ENCODE results near the gene UCK1.

UCK1 gene

DNA sequence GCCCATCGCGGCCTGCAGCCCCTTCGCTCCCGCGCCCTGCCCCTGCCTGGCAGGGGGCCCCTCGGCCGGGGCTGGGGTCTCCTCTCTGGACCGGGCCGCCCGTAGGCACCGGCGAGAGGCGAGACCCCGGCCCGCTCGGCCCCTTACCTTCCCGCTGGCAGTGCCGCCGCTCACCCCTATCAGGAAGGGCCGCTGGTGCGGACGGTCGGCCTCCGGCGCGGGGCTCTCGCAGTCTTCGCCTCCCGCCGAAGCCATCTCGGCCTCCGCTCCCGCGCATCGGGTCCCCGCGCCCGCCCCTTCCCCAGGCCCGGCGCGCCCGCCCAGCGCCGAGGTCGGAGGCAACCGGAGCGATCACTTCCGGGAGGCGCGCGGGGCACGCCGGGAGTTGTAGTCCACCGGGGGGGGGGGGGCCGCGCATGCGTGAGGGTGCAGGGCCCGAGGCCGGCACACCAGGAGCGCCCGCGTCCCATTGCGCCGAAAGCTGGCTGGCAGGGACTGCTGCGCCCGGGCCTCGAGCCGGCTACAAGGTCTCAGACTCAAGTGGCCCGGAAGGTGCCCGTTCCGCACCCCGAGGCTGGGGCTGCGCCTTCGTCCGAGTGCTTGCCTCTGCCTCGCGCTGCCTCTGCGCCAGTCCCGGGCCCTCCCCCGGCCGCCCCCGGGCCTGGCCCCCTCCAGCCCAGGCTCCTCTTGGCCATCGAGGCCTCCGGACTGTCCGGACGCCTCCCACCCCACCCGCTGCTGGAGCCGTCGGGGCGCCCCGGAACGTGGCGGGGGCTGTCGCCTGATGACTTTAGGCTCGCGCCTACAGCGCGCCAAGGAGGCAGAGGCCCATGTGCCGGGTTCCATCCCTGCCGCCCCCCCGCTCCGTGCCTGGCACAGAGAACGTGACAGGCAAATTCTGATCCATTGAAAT is at the start of gene UCK1:
UCK1 (minus strand) TSS at position 344 of the 913 bp plus-strand sequence; CDS start at position 255, 89 bp downstream.
- peak; percentile 97 for DNase-seq

DNA sequence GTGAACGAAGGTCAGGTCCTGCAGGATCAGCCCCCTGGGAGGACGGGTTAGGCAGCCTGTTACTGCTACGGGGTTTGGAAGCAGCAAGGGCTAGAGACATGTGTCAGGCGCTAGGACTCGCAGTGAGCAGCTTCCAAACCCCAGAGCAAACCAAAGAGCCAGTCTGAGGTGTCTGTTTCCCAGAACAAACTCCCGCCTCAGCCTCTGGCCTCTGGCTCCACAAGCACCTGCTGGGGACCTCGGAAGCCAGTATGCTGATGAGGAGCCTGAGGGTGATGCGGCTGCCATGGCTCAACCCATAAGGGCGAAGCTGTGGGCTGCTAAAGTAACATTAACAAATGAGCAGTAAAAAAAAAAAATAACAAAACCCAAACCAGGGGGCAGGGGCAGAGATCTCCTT is 49.3 kb upstream of the UCK1 start:
- no peak for DNase-seq

GRCh38 chr9:131579789-131580211 is 48.7 kb upstream of the UCK1 start:
- no peak for DNase-seq

DNA sequence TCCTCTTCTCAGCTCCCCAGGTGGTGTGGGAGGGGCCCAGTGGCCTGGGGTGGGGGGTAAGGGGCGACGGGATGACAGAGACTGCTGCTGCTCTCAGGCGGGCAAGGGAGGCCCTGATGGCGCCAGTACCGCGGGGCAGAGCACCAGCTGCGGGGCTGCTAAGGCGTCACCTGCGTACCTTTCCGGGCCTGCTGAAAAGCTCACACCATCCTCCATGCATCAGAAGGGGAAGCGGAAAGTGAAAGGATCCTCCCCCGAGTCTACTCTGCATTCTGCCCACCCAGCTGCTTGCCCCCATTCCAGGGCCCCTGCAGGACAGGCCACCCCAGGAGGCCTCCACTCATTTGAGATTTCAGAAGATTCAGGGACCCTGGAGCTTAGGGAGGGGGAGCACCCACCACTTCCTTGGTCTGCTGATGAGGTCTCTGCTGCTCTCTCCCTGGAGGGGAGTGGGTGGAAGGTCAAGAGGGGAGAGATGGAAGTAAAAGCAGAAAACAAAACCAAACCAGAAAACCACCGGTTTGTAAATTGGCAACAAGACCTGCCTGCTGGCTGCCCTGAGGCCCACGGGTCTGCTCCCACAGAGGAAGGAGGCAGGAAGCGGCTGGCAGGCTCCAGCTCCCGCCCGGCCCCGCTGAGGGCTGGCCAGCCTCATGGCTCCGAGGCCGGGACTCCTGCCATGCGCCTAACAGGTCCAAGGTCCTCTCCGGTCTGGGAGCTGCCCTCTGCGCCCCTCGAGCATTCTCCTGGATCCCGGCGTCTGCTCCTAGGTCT is 47.9 kb upstream of the UCK1 start:
- no peak for DNase-seq

DNA sequence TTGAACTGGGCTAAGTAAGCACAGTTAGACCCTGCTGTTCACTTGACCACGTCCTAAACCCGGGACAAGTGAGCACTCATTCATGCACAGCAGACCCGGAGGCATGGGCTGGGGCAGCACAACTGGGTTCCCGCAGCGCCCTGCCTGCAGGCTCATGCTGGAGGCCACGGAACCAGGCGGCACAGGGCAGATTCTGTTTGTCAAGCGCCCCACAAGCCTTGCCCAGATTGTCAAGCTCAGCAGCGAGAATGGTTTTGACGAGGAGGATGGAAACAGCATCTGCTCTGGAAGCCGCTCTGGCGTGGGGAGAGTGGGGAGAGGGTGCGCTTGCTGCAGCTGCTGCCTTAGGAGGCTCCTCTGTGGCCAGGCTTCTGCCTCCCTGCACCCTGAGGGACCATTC is 47.0 kb upstream of the UCK1 start:
- DNase-seq: no peak

DNA sequence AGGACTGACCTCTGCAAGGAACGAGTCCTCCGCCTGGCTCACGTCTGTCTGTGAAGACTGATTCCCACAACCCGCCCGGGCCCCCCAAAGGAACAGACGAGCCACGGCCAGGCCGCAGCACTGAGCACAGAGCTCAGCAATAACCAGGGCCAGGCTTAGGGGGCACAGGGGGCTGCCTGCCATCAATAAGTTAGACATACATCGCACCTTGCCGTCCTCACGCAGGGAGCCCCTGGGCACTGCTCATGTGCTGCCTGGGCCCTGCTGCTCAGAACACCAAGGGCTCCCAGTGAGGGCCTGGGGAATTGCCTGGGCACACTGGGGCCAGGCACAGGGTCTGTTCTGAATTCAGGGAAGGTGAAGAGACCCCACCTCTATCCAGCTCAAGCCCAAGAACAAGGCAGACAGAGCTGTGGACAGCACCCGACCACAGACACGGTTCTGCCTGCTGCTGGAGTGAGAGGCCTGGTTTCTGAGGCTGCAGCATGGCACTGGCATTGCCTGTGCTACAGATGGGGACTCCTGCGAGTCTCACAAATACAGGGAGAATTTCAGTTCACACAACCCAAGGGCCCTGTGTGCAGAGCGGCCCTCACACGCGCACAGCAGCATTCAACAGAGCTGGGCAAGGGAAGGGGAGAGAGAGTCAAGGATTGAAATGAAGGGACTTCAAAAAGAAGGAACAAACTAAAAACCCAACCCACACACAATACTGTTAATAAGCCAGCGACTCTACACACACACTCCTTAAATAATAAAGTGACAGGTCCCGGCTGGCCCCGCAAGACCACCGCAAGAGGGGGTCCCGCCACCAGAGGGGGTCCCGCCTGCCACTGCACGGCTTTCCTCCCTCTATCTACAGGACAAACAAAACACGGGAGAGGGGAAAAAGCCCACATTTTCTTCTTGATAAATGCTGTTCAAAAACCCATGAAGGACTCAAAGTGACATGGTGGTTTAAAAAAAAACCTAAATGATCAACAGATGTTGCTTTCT is 46.2 kb upstream of the UCK1 start:
- no peak for DNase-seq

- no peak for DNase-seq
Observed at GRCh38 chr9:131575946-131576853, 45.1 kb upstream of the UCK1 start.

DNA sequence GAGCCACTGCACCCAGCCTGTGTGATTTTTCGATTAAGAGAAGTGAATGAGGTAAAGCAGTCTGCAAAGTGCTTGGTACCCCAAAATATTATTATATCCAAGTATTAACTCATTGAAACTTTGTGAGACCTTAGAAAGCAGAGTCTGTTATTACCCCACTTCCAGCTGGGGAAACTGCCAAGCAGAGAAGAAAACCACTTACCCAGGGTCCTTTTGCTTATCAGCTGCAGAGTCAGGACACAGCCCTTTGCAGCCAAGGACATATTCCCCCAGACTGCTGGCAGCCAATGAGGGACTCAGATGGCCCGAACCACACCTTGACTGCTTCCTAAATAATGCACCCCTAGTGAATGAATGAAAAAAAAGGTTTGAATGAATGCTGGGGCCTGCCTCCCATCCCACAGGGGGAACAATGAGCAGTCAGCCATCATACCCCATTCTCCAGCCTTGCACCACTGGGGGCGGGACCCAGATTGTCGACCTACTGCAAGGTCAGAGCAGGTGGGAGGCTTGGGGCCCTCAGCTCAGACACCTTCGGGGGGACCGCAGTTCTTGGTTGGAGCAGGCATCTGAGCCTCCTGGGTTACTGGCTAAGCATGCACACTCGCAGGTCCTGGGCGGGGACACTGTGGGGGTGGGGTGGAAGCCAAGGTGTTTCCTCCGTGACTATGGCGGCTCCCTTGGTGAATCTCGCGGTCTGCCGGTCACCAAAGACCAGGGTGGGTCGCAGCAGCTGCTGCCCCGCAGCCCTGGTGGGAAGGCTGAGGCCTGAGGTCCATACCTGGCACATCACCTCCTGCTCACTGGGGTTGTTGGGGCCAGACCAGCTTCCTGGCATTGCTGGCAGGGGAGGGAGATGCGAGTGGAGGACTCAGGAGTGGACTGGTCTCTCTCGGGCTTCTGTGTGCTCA is 43.9 kb upstream of the UCK1 start:
- DNase-seq: no peak

DNA sequence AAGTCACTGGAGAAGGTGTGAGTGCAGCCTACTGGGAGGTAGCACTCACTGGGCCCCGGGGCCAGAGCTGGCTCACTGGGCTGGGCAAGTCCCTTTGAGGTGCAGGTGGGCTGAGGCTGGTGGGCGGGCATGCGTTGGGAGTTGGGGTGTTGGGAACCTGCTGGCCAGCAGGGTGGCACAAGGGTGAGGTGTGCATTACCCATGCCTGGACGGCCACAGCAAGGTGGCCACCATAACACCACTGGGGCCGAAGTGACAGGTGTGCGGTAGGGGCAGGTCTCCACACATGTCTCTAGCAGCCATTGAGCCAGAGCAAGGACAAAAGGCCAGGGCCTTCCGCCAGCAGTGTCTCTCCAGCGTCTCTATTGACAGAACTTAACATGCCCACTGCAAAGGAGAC is 36.8 kb upstream of the UCK1 start:
- DNase-seq: no peak

DNA sequence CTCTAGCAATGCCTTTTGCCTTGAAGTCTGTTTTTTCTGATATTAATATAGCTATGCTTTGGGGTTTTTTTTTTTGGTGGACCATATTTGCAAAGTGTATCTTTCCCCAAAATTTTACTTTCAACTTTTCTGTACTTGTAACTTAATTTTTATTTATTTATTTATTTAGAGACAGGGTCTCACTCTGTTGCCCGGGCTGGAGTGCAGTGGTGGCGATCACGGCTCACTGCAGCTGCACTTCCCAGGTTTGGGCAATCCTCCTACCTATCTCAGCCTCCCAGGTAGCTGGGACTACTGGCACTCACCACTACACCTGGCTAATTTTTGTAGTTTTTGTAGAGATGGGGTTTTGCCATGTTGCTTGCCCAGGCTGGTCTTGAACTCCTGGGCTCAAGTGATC is 35.1 kb upstream of the UCK1 start:
- DNase-seq: no peak

DNA sequence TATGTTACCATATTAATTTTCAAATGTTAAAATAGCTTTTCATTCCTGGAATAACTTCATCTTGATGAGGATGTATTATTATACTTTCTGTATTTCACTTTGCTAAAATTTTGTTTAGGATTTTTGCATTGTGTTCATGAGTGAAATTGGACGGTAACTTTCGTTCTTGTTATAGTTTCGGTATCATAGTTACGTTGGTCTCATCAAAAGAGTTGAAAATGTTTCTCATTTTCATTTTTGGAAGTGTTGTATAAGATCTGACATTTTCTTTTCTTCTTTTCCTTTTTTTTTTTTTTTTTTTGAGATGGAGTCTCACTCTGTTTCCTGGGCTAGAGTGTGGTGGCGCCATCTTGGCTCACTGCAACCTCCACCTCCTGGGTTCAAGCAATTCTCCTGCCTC is 34.3 kb upstream of the UCK1 start:
- no peak for DNase-seq

DNA sequence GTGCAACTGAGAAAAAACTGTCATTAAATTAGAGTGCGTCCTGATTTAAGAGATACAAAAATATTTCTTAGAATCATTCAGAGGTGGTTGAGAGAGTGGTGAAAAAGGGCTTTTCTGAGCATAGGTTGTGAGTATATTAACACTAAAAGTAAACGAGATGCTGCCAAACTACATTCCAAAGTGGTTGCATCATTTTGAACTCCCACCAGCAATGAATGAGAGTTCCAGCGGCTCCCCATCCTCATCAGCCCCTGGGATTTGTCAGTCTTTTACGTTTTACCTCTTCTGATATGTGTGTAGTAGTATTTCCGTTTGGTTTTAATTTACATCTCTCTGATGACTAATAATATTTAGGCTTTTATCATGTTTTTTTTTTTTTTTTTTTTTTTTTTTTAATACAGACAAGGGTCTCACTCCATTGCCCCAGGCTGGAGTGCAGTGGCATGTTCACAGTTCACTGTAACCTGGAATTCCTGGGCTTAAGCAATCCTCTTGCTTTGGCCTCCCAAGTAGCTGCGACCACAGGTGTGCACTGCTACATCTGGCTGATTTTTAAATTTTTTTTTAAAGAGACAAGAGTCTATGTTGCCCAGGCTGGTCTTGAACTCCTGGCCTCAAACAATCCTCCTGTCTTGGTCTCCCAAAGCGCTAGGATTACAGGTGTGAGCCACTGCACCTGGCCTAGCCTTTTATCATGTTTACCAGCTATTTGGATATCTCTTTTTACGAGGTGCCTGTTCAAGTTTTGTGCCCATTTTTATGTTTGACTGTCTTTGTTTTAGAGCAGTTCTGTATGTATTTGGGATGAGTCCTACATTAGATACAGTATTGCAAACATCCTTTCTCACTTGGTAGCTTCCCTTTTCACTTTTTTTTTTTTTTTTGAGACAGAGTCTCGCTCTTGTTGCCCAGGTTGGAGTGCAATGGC is 31.2 kb upstream of the UCK1 start:
- no peak for DNase-seq

DNA sequence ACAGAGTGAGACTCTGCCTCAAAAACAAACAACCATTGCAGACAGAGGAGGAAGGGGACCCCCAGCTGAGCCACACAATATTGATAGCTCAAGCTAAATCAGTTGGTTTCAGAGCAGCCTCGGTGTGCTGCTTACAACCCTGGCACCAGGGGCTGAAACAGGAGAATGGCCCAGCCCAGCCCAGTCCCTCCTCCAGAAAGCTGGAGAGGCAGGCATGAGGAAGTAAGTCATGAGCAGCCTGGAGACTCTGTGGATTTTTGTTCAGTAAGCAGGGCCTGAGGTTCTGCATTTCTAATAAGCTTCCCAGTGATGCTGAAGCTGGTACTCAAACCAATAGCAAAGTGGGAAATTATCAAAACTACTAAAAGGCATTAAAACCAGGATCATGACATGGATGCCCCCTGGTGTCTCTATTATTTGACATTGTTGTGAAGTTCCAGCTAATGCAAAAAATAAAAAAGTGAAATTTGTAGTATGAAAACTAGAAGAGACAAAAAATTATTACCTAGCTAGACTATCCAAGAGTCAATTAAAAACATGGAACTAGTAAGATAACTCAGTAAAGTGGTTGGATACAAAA is 28.4 kb upstream of the UCK1 start:
- no peak for DNase-seq

DNA sequence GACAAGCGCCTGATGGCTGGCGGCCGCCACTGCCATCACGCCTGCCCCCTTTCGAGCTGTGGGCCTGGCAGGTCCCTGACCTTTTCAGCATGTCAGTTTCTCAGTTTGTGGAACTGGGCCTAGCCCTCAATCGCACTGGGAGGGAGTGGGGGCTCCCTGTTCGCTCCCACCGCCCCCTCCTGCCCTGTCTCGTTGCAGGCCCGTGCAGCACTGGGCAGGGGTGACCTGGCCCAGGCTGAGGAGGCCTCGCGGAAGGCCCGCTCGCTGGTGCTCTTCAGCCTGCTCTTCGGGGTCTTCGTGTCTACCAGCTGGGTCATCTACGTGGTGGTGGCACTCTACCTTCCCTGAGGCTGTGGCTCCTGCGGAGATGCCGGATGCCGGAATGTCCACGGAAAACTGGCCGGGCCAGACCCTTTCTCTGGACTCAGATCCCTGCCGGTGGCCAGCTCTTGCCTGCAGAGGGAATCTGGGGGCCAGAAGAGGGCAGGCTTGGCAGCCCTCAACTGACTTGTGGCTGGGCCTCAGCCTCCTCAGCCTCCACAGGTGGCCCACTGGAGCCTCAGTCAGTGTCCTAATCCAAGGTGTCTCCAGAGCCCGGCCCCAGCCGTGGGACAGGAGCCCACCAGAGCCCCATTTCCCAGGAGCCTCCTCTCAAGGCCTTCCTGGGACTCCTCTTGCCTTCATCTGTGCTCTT is 26.9 kb upstream of the UCK1 start:
- DNase-seq: no peak

GRCh38 chr9:131555841-131556673 is 25.0 kb upstream of the UCK1 start:
- no peak for DNase-seq

DNA sequence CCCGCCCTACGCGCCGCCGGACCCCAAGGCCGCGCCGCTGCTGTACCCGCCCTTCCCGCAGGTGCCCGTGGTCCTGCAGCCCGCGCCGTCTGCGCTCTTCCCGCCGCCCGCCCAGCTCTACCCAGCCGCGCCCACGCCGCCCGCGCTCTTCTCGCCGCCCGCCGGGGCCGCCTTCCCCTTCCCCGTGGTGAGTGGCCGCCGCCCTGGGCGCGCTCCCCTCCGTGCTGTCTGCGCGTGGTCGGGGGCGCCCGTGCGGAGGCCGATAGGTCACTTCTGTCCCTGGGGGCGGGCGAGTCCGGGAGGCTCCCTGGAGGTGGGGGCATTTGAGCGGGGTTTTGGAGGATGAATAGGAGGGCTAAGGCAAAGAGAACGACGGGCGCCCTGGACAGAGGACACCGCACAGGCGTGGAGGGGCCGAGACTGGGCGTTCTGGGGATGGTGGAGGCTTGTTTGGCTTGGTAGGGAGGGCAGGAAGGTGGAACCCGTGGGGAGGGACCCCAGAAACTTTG is 23.8 kb upstream of the UCK1 start:
- no peak for DNase-seq
